Neural progenitor cell (in vitro differentiated cells): ENCODE measurements around the gene DPH5. TPM values are rescaled to one million over a fixed set of nuclear protein-coding genes. Genes with fewer than 3 reads are reported as not detected.

Experiments
- DNase-seq: peaks from one replicate; pipeline ENCODE4 v3.0.0-alpha.2; 2016; ENCODE audit warnings: low spot score
- H2AFZ ChIP-seq: fragments of 200-600 bp; sonication (generic); replicated peaks from 2 replicates; pipeline ENCODE4 v1.6.1; 2016; ENCODE audit warnings: antibody characterized with exemption
- H3F3A ChIP-seq: fragments of 200-600 bp; sonication (generic); 2 replicates; pipeline ENCODE4 v1.6.1; 2016; ENCODE audit warnings: antibody characterized with exemption, low read depth
- H3K27ac ChIP-seq: fragments of 200-600 bp; sonication (generic); 2 replicates; pipeline ENCODE4 v1.5.1; 2016; ENCODE audit warnings: mild to moderate bottlenecking
- H3K27me3 ChIP-seq: fragments of 200-600 bp; sonication (generic); 2 replicates; pipeline ENCODE4 v1.6.1; 2016; ENCODE audit warnings: mild to moderate bottlenecking, moderate library complexity
- H3K36me3 ChIP-seq: fragments of 200-600 bp; sonication (generic); 2 replicates; pipeline ENCODE4 v1.5.1; 2016
- H3K4me1 ChIP-seq: fragments of 200-600 bp; sonication (generic); 2 replicates; pipeline ENCODE4 v1.6.1; 2016; ENCODE audit warnings: mixed run types
- H3K4me2 ChIP-seq: fragments of 200-600 bp; sonication (generic); 2 replicates; pipeline ENCODE4 v1.6.1; 2016
- H3K4me3 ChIP-seq: fragments of 200-600 bp; sonication (generic); 2 replicates; pipeline ENCODE4 v1.5.1; 2016
- H3K79me2 ChIP-seq: fragments of 200-600 bp; sonication (generic); 2 replicates; pipeline ENCODE4 v1.6.1; 2016; ENCODE audit warnings: low read depth
- H3K9ac ChIP-seq: fragments of 200-600 bp; sonication (generic); 2 replicates; pipeline ENCODE4 v1.6.1; 2016
- H3K9me3 ChIP-seq: fragments of 200-600 bp; sonication (generic); 2 replicates; pipeline ENCODE4 v1.5.1; 2016; ENCODE audit warnings: low read depth
- H4K20me1 ChIP-seq: fragments of 200-600 bp; sonication (generic); 2 replicates; pipeline ENCODE4 v1.6.1; 2016; ENCODE audit warnings: low read depth
- H3K27ac Mint-ChIP-seq: 3 replicates; pipeline ENCODE4 v1.8.0; 2021; ENCODE audit warnings: mixed read lengths
- H3K27me3 Mint-ChIP-seq: 2 replicates; pipeline ENCODE4 v1.8.0; 2022; ENCODE audit warnings: low read depth, mild to moderate bottlenecking, inconsistent platforms, moderate library complexity, mixed read lengths; ENCODE audit not compliant: insufficient read depth
- H3K36me3 Mint-ChIP-seq: 3 replicates; pipeline ENCODE4 v1.8.0; 2021; ENCODE audit warnings: mixed read lengths
- H3K4me1 Mint-ChIP-seq: 3 replicates; pipeline ENCODE4 v1.8.0; 2021; ENCODE audit warnings: mixed read lengths
- H3K4me3 Mint-ChIP-seq: 3 replicates; pipeline ENCODE4 v1.8.0; 2021; ENCODE audit warnings: mild to moderate bottlenecking, moderate library complexity, mixed read lengths
- H3K9me3 Mint-ChIP-seq: 3 replicates; pipeline ENCODE4 v1.8.0; 2020; ENCODE audit warnings: mixed read lengths
- EZH2 ChIP-seq: fragments of 200-600 bp; sonication (generic); IDR thresholded peaks from 2 replicates; pipeline ENCODE4 v1.6.1; 2017; ENCODE audit warnings: antibody characterized with exemption, mild to moderate bottlenecking, moderate library complexity
- EZH2phosphoT487 ChIP-seq: fragments of 200-600 bp; sonication (generic); IDR thresholded peaks from 2 replicates; pipeline ENCODE4 v1.6.1; 2017; ENCODE audit warnings: antibody characterized with exemption
- total RNA-seq: library from RNA; depleted of rRNA; stranded (reverse); fragments of >200 nt; gene quantifications from 2 replicates; pipeline ENCODE4 v1.2.3, GENCODE V29; 2015; ENCODE audit warnings: low replicate concordance
- TF ChIP-seq, protein P1 (sequence below): fragments of 200-600 bp; sonication (generic); IDR thresholded peaks from 2 replicates; pipeline ENCODE4 v1.5.1; 2017; ENCODE audit warnings: antibody characterized with exemption, mild to moderate bottlenecking

The DPH5 gene
- total RNA-seq, 1 donor from 2014 or later, result 99.4 TPM

DNA sequence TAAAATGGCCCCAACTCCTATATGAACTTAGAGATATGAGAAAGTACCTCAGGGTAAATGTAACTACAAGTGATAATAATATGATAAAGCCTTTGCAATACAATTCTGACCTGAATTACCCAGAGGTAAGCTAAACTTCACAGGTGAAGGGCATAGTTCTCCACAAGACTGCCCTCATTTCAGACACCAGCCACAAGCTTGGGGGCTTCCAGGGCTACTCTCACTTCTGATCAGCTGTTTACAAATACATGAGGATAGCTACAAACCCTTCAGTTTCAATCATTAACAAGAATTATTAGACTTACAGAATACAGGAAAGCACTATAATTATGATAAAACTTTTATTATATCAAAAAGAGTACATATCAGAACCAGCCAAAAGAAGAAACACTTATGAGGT is 18.7 kb upstream of the DPH5 start:
- H3K4me1 Mint-ChIP-seq, result no peaks in the 10 kb centered on the region
- Histone ChIP-seq H3K79me2 (no peaks in the 10 kb centered on the region), H3K36me3 (no peaks in the 10 kb centered on the region), H2AFZ (no peak overlapping the region), H3K4me3 (no peak overlapping the region), H3K4me2 (no peak overlapping the region), H3K9ac (no peak overlapping the region), H3K4me1 (no peaks in the 10 kb centered on the region), H3K9me3 (peaks cover 11% of the 10 kb centered on the region), H3K27ac (no peak overlapping the region), H3F3A (no peaks in the 10 kb centered on the region), H3K27me3 (no peaks in the 10 kb centered on the region), H4K20me1 (no peaks in the 10 kb centered on the region)
- H3K4me3 Mint-ChIP-seq, result no peak overlapping the region
- peaks cover 15% of the 10 kb centered on the region for H3K36me3 Mint-ChIP-seq
- H3K9me3 Mint-ChIP-seq, result peaks cover 15% of the 10 kb centered on the region
- no peak overlapping the region for H3K27ac Mint-ChIP-seq
- no peak for DNase-seq
- no peaks in the 10 kb centered on the region for H3K27me3 Mint-ChIP-seq
- TF ChIP-seq, protein P1, sequence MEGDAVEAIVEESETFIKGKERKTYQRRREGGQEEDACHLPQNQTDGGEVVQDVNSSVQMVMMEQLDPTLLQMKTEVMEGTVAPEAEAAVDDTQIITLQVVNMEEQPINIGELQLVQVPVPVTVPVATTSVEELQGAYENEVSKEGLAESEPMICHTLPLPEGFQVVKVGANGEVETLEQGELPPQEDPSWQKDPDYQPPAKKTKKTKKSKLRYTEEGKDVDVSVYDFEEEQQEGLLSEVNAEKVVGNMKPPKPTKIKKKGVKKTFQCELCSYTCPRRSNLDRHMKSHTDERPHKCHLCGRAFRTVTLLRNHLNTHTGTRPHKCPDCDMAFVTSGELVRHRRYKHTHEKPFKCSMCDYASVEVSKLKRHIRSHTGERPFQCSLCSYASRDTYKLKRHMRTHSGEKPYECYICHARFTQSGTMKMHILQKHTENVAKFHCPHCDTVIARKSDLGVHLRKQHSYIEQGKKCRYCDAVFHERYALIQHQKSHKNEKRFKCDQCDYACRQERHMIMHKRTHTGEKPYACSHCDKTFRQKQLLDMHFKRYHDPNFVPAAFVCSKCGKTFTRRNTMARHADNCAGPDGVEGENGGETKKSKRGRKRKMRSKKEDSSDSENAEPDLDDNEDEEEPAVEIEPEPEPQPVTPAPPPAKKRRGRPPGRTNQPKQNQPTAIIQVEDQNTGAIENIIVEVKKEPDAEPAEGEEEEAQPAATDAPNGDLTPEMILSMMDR, result no peak
- TF ChIP-seq EZH2, result no peak
- no peak for TF ChIP-seq EZH2phosphoT487

DNA sequence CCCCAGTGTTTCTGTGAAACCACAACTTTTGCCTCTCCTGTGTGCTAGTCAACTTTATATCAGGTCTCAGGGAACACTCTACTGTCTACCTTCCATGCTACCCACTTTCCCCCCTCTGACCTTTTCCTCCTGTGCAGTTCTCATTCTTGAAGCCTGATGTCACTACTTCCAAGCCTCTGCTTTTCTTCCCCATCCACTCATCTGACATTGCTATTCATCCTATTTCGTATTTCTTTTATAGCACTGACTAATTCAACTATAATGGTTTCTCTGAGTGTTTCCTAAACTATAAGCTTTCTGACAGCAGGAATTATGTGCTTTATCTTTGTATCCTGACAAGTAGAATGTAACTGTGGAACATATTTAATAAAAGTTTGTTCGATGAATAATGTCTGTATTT is 18.2 kb upstream of the DPH5 start:
- Histone ChIP-seq H3K27ac (no peak overlapping the region), H3K79me2 (no peaks in the 10 kb centered on the region), H3K27me3 (no peaks in the 10 kb centered on the region), H3K9me3 (peaks cover 11% of the 10 kb centered on the region), H3K4me1 (no peaks in the 10 kb centered on the region), H3K36me3 (no peaks in the 10 kb centered on the region), H3K9ac (no peak overlapping the region), H3K4me2 (no peak overlapping the region), H3K4me3 (no peak overlapping the region), H3F3A (no peaks in the 10 kb centered on the region), H4K20me1 (no peaks in the 10 kb centered on the region), H2AFZ (no peak overlapping the region)
- TF ChIP-seq, protein P1, result no peak
- TF ChIP-seq EZH2phosphoT487 (no peak), EZH2 (no peak)
- DNase-seq, result no peak
- Mint-ChIP-seq H3K36me3 (peaks cover 19% of the 10 kb centered on the region), H3K9me3 (peaks cover 16% of the 10 kb centered on the region), H3K27ac (no peak overlapping the region), H3K4me1 (no peaks in the 10 kb centered on the region), H3K27me3 (no peaks in the 10 kb centered on the region), H3K4me3 (no peak overlapping the region)

DNA sequence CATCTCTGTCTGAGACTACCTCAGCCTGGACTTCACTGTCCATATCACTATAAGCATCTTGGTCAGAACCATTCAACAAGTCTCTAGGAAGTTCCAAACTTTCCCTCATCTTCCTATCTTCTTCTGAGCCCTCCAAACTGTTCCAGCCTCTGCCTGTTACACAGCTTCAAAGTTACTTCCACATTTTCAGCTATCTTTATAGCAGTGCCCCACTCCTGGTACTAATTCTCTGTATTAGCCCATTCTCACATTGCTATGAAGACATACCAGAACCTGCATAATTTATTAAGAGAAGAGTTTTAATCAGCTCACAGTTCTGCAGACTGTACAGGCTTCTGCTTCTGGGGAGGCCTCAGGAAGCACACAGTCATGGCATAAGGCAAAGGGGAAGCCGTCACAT is 15.7 kb upstream of the DPH5 start:
- Histone ChIP-seq H3K4me2 (no peak overlapping the region), H3K36me3 (no peaks in the 10 kb centered on the region), H3K4me3 (no peak overlapping the region), H3K4me1 (no peaks in the 10 kb centered on the region), H3F3A (no peaks in the 10 kb centered on the region), H3K9ac (no peak overlapping the region), H3K9me3 (peaks cover 11% of the 10 kb centered on the region), H3K79me2 (peaks cover 15% of the 10 kb centered on the region), H3K27ac (no peak overlapping the region), H4K20me1 (no peaks in the 10 kb centered on the region), H3K27me3 (no peaks in the 10 kb centered on the region), H2AFZ (no peak overlapping the region)
- TF ChIP-seq EZH2phosphoT487 (no peak), EZH2 (no peak)
- TF ChIP-seq, protein P1, result no peak
- H3K4me3 Mint-ChIP-seq, result no peak overlapping the region
- no peaks in the 10 kb centered on the region for H3K27me3 Mint-ChIP-seq
- peaks cover 17% of the 10 kb centered on the region for H3K9me3 Mint-ChIP-seq
- no peak for DNase-seq
- peaks cover 34% of the 10 kb centered on the region for H3K36me3 Mint-ChIP-seq
- H3K4me1 Mint-ChIP-seq, result no peaks in the 10 kb centered on the region
- H3K27ac Mint-ChIP-seq, result no peak overlapping the region
